ENCODE measurements around the gene ADAMTS6. TPM values are rescaled to one million over a fixed set of nuclear protein-coding genes. Genes with fewer than 3 reads are reported as not detected.

The ADAMTS6 gene
- total and polyA plus RNA-seq, 2 experiments from 2014 or later: 0.78 to 2.0 TPM

DNA sequence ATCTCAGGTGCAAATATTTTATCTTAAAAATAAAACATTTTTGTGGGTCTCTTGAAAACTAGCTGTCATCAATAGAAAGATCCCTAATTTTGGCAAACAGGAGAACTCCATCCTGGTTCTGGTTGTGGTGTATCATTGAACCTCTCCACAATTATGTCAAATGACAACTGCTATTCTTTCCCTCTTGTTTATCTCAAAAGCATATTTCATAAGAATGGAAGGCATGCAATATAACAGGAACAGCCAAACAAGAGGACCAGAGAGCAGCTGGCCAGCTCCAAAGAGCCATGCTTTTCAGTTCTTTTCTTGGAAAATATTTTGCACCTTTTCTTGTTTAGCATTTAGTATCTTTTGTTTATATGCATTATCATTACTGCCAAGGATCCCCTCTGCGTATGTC lies 125.4 kb downstream of the ADAMTS6 start:
- ATAC-seq: no peak
- Histone ChIP-seq H3K4me3 (no peak overlapping the region), H3K27me3 (ENCODE audit: insufficient read depth) (no peaks in the 10 kb centered on the region), H3K27ac (ENCODE audit: low read depth) (no peak overlapping the region), H4K20me1 (replicated peaks; ENCODE audit: insufficient read depth) (no peaks in the 10 kb centered on the region), H3K4me2 (no peak overlapping the region), H3K4me1 (ENCODE audit: insufficient read depth) (no peaks in the 10 kb centered on the region), H3F3A (replicated peaks; ENCODE audit: low read depth) (no peaks in the 10 kb centered on the region), H2AFZ (no peak overlapping the region), H3K79me2 (replicated peaks; ENCODE audit: insufficient read depth) (no peaks in the 10 kb centered on the region), H3K36me3 (ENCODE audit: insufficient read depth) (no peaks in the 10 kb centered on the region), H3K9me2 (ENCODE audit: insufficient read depth) (no peaks in the 10 kb centered on the region)
- no peaks in the 10 kb centered on the region for H3K36me3 Mint-ChIP-seq (ENCODE audit: low read depth)
- H3K27me3 Mint-ChIP-seq (ENCODE audit: insufficient read depth, low read depth, poor library complexity): peaks cover 1% of the 10 kb centered on the region
- TF ChIP-seq, protein P1, sequence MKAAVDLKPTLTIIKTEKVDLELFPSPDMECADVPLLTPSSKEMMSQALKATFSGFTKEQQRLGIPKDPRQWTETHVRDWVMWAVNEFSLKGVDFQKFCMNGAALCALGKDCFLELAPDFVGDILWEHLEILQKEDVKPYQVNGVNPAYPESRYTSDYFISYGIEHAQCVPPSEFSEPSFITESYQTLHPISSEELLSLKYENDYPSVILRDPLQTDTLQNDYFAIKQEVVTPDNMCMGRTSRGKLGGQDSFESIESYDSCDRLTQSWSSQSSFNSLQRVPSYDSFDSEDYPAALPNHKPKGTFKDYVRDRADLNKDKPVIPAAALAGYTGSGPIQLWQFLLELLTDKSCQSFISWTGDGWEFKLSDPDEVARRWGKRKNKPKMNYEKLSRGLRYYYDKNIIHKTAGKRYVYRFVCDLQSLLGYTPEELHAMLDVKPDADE (IDR thresholded peaks at IDR 0.05): no peak
- no peak for TF ChIP-seq CREB1 (CRISPR knock-in tag; IDR thresholded peaks at IDR 0.05; ENCODE audit: low read depth)
- TF ChIP-seq ZNF331 (CRISPR knock-in tag; IDR thresholded peaks at IDR 0.05; ENCODE audit: low read depth): no peak
- TF ChIP-seq, protein P2, sequence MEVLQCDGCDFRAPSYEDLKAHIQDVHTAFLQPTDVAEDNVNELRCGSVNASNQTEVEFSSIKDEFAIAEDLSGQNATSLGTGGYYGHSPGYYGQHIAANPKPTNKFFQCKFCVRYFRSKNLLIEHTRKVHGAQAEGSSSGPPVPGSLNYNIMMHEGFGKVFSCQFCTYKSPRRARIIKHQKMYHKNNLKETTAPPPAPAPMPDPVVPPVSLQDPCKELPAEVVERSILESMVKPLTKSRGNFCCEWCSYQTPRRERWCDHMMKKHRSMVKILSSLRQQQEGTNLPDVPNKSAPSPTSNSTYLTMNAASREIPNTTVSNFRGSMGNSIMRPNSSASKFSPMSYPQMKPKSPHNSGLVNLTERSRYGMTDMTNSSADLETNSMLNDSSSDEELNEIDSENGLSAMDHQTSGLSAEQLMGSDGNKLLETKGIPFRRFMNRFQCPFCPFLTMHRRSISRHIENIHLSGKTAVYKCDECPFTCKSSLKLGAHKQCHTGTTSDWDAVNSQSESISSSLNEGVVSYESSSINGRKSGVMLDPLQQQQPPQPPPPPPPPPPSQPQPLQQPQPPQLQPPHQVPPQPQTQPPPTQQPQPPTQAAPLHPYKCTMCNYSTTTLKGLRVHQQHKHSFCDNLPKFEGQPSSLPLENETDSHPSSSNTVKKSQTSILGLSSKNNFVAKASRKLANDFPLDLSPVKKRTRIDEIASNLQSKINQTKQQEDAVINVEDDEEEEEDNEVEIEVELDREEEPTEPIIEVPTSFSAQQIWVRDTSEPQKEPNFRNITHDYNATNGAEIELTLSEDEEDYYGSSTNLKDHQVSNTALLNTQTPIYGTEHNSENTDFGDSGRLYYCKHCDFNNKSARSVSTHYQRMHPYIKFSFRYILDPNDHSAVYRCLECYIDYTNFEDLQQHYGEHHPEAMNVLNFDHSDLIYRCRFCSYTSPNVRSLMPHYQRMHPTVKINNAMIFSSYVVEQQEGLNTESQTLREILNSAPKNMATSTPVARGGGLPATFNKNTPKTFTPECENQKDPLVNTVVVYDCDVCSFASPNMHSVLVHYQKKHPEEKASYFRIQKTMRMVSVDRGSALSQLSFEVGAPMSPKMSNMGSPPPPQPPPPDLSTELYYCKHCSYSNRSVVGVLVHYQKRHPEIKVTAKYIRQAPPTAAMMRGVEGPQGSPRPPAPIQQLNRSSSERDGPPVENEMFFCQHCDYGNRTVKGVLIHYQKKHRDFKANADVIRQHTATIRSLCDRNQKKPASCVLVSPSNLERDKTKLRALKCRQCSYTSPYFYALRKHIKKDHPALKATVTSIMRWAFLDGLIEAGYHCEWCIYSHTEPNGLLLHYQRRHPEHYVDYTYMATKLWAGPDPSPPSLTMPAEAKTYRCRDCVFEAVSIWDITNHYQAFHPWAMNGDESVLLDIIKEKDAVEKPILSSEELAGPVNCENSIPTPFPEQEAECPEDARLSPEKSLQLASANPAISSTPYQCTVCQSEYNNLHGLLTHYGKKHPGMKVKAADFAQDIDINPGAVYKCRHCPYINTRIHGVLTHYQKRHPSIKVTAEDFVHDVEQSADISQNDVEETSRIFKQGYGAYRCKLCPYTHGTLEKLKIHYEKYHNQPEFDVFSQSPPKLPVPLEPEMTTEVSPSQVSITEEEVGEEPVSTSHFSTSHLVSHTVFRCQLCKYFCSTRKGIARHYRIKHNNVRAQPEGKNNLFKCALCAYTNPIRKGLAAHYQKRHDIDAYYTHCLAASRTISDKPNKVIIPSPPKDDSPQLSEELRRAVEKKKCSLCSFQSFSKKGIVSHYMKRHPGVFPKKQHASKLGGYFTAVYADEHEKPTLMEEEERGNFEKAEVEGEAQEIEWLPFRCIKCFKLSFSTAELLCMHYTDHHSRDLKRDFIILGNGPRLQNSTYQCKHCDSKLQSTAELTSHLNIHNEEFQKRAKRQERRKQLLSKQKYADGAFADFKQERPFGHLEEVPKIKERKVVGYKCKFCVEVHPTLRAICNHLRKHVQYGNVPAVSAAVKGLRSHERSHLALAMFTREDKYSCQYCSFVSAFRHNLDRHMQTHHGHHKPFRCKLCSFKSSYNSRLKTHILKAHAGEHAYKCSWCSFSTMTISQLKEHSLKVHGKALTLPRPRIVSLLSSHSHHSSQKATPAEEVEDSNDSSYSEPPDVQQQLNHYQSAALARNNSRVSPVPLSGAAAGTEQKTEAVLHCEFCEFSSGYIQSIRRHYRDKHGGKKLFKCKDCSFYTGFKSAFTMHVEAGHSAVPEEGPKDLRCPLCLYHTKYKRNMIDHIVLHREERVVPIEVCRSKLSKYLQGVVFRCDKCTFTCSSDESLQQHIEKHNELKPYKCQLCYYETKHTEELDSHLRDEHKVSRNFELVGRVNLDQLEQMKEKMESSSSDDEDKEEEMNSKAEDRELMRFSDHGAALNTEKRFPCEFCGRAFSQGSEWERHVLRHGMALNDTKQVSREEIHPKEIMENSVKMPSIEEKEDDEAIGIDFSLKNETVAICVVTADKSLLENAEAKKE (CRISPR knock-in tag; IDR thresholded peaks at IDR 0.05): no peak
- TF ChIP-seq, protein P3, sequence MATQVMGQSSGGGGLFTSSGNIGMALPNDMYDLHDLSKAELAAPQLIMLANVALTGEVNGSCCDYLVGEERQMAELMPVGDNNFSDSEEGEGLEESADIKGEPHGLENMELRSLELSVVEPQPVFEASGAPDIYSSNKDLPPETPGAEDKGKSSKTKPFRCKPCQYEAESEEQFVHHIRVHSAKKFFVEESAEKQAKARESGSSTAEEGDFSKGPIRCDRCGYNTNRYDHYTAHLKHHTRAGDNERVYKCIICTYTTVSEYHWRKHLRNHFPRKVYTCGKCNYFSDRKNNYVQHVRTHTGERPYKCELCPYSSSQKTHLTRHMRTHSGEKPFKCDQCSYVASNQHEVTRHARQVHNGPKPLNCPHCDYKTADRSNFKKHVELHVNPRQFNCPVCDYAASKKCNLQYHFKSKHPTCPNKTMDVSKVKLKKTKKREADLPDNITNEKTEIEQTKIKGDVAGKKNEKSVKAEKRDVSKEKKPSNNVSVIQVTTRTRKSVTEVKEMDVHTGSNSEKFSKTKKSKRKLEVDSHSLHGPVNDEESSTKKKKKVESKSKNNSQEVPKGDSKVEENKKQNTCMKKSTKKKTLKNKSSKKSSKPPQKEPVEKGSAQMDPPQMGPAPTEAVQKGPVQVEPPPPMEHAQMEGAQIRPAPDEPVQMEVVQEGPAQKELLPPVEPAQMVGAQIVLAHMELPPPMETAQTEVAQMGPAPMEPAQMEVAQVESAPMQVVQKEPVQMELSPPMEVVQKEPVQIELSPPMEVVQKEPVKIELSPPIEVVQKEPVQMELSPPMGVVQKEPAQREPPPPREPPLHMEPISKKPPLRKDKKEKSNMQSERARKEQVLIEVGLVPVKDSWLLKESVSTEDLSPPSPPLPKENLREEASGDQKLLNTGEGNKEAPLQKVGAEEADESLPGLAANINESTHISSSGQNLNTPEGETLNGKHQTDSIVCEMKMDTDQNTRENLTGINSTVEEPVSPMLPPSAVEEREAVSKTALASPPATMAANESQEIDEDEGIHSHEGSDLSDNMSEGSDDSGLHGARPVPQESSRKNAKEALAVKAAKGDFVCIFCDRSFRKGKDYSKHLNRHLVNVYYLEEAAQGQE (IDR thresholded peaks at IDR 0.05; ENCODE audit: unreplicated experiment): no peak
- no peak for TF ChIP-seq POLR2AphosphoS5 (IDR thresholded peaks at IDR 0.05; ENCODE audit: low read depth)
- no peak for TF ChIP-seq EZH2 (IDR thresholded peaks at IDR 0.05; ENCODE audit: low read depth, unreplicated experiment)
- TF ChIP-seq STAT1 (IDR thresholded peaks at IDR 0.05; ENCODE audit: unreplicated experiment): no peak
- no peak for TF ChIP-seq JUNB (IDR thresholded peaks at IDR 0.05; ENCODE audit: unreplicated experiment)
- TF ChIP-seq EZH2phosphoT487 (IDR thresholded peaks at IDR 0.05; ENCODE audit: unreplicated experiment): no peak
- no peak for TF ChIP-seq NANOG (IDR thresholded peaks at IDR 0.05; ENCODE audit: borderline replicate concordance)
- DNase-seq (ENCODE audit: low spot score): no peak
- H3K27ac Mint-ChIP-seq: no peak overlapping the region
- no peaks in the 10 kb centered on the region for H3K9me3 Mint-ChIP-seq
- H3K4me1 Mint-ChIP-seq: no peaks in the 10 kb centered on the region
- H3K4me3 Mint-ChIP-seq: no peak overlapping the region

Measured in GM23338 (cell line).